SK-N-SH treated with all-trans-retinoic acid at 6 μM for 48 hours (cell line): ENCODE results near the gene BRD7.

Experiments used
- ATAC-seq: fragments of 200-7000 bp; cut with Tn5 transposase; 3 replicates; pipeline ENCODE4 v1.9.1; 2020; ENCODE audit warnings: mild to moderate bottlenecking, moderate library complexity
- ARNTL ChIP-seq: fragments of 450-650 bp; formaldehyde crosslinking; IDR thresholded peaks from 2 replicates; pipeline ENCODE4 v1.5.0; 2020; ENCODE audit warnings: low read depth, mild to moderate bottlenecking, moderate library complexity, borderline replicate concordance
- BACH2 ChIP-seq: fragments of 250-450 bp; sonication (Bioruptor Pico); IDR thresholded peaks from 2 replicates; pipeline ENCODE4 v1.9.0; 2021; ENCODE audit warnings: mild to moderate bottlenecking, borderline replicate concordance
- CSDC2 ChIP-seq: fragments of 250-450 bp; sonication (Bioruptor Pico); IDR thresholded peaks from 2 replicates; pipeline ENCODE4 v1.5.0; 2020; ENCODE audit warnings: mild to moderate bottlenecking, moderate library complexity
- ESRRG ChIP-seq: fragments of 250-450 bp; sonication (Bioruptor Pico); IDR thresholded peaks from 2 replicates; pipeline ENCODE4 v1.6.1; 2021; ENCODE audit warnings: mild to moderate bottlenecking
- GLIS3 ChIP-seq: fragments of 250-450 bp; sonication (Bioruptor Pico); IDR thresholded peaks from 2 replicates; pipeline ENCODE4 v1.5.0; 2020; ENCODE audit warnings: mild to moderate bottlenecking, moderate library complexity
- OSR1 ChIP-seq: fragments of 250-450 bp; sonication (Bioruptor Pico); IDR thresholded peaks from 2 replicates; pipeline ENCODE4 v1.8.0; 2022; ENCODE audit warnings: moderate library complexity, mild to moderate bottlenecking, inconsistent platforms
- POU6F1 ChIP-seq: fragments of 250-450 bp; sonication (Bioruptor Pico); IDR thresholded peaks from 2 replicates; pipeline ENCODE4 v1.8.0; 2021; ENCODE audit warnings: low read depth, mild to moderate bottlenecking, moderate library complexity, borderline replicate concordance
- PPARA ChIP-seq: fragments of 250-450 bp; sonication (Bioruptor Pico); IDR thresholded peaks from 2 replicates; pipeline ENCODE4 v1.5.0; 2020; ENCODE audit warnings: mild to moderate bottlenecking, borderline replicate concordance
- RARB ChIP-seq: fragments of 250-450 bp; sonication (Bioruptor Pico); IDR thresholded peaks from 2 replicates; pipeline ENCODE4 v1.8.0; 2021; ENCODE audit warnings: mild to moderate bottlenecking, moderate library complexity
- SNAI2 ChIP-seq: fragments of 250-450 bp; sonication (Bioruptor Pico); IDR thresholded peaks from 2 replicates; pipeline ENCODE4 v1.5.0; 2020; ENCODE audit warnings: mild to moderate bottlenecking, moderate library complexity
- TCF4 ChIP-seq: fragments of 250-450 bp; sonication (Bioruptor Pico); IDR thresholded peaks from 2 replicates; pipeline ENCODE4 v1.8.0; 2021; ENCODE audit warnings: mild to moderate bottlenecking, moderate library complexity, borderline replicate concordance
- TOX ChIP-seq: fragments of 250-450 bp; sonication (Bioruptor Pico); IDR thresholded peaks from 2 replicates; pipeline ENCODE4 v1.8.0; 2021; ENCODE audit warnings: mild to moderate bottlenecking, moderate library complexity, borderline replicate concordance
- TSHZ2 ChIP-seq: fragments of 250-450 bp; sonication (Bioruptor Pico); IDR thresholded peaks from 2 replicates; pipeline ENCODE4 v1.5.0; 2020; ENCODE audit warnings: mild to moderate bottlenecking, moderate library complexity
- ZC3H10 ChIP-seq: fragments of 250-450 bp; sonication (Bioruptor Pico); IDR thresholded peaks from 2 replicates; pipeline ENCODE4 v1.5.1; 2021; ENCODE audit warnings: mild to moderate bottlenecking, moderate library complexity
- ZFP3 ChIP-seq: fragments of 250-450 bp; sonication (Bioruptor Pico); IDR thresholded peaks from 2 replicates; pipeline ENCODE4 v1.5.0; 2020; ENCODE audit warnings: mild to moderate bottlenecking, moderate library complexity
- ZFP30 ChIP-seq: fragments of 450-650 bp; formaldehyde crosslinking; IDR thresholded peaks from 2 replicates; pipeline ENCODE4 v1.5.0; 2022; ENCODE audit warnings: mild to moderate bottlenecking, moderate library complexity
- ZNF565 ChIP-seq: fragments of 450-650 bp; formaldehyde crosslinking; conservative IDR thresholded peaks from 2 replicates; pipeline ENCODE4 v1.5.0; 2020; ENCODE audit warnings: low read depth, mild to moderate bottlenecking, moderate library complexity
- ZNF70 ChIP-seq: fragments of 450-650 bp; formaldehyde crosslinking; IDR thresholded peaks from 2 replicates; pipeline ENCODE4 v1.5.0; 2020; ENCODE audit warnings: mild to moderate bottlenecking, moderate library complexity
- ZNF8 ChIP-seq: fragments of 450-650 bp; formaldehyde crosslinking; IDR thresholded peaks from 2 replicates; pipeline ENCODE4 v1.5.0; 2020; ENCODE audit warnings: mild to moderate bottlenecking, moderate library complexity
- TF ChIP-seq, protein P1 (sequence below): fragments of 250-450 bp; sonication (Bioruptor Pico); IDR thresholded peaks from 2 replicates; pipeline ENCODE4 v1.5.1; 2021; ENCODE audit warnings: mild to moderate bottlenecking, moderate library complexity
- TF ChIP-seq, protein P2 (sequence below): fragments of 250-450 bp; sonication (Bioruptor Pico); IDR thresholded peaks from 2 replicates; pipeline ENCODE4 v1.5.1; 2020; ENCODE audit warnings: low read depth, mild to moderate bottlenecking, moderate library complexity

The BRD7 gene

GRCh38 chr16:50288026-50288425 is 80.8 kb downstream of the BRD7 start (continued):
- TF ChIP-seq BACH2 = no peak
- no peak for TF ChIP-seq PPARA (CRISPR knock-in tag)
- TF ChIP-seq ZFP3 (CRISPR knock-in tag) = no peak
- no peak for TF ChIP-seq OSR1 (CRISPR knock-in tag)
- TF ChIP-seq ZFP30 = no peak
- TF ChIP-seq ZNF565 (CRISPR knock-in tag) = no peak

- TF ChIP-seq ZNF565 (CRISPR knock-in tag) = no peak
- no peak for TF ChIP-seq ESRRG (CRISPR knock-in tag)
- no peak for TF ChIP-seq ZNF8 (CRISPR knock-in tag)
- TF ChIP-seq BACH2 = no peak
- TF ChIP-seq CSDC2 (CRISPR knock-in tag) = no peak
- no peak for TF ChIP-seq SNAI2
- no peak for TF ChIP-seq ZFP30
- no peak for TF ChIP-seq TOX (CRISPR knock-in tag)
- no peak for TF ChIP-seq ARNTL (CRISPR knock-in tag)
- TF ChIP-seq, protein P1, sequence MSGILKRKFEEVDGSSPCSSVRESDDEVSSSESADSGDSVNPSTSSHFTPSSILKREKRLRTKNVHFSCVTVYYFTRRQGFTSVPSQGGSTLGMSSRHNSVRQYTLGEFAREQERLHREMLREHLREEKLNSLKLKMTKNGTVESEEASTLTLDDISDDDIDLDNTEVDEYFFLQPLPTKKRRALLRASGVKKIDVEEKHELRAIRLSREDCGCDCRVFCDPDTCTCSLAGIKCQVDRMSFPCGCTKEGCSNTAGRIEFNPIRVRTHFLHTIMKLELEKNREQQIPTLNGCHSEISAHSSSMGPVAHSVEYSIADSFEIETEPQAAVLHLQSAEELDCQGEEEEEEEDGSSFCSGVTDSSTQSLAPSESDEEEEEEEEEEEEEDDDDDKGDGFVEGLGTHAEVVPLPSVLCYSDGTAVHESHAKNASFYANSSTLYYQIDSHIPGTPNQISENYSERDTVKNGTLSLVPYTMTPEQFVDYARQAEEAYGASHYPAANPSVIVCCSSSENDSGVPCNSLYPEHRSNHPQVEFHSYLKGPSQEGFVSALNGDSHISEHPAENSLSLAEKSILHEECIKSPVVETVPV = no peak
- TF ChIP-seq TSHZ2 (CRISPR knock-in tag) = no peak
- TF ChIP-seq OSR1 (CRISPR knock-in tag) = no peak
- no peak for TF ChIP-seq TCF4 (CRISPR knock-in tag)
- TF ChIP-seq PPARA (CRISPR knock-in tag) = no peak
- no peak for TF ChIP-seq POU6F1
- TF ChIP-seq ZFP3 (CRISPR knock-in tag) = no peak
- TF ChIP-seq, protein P2, sequence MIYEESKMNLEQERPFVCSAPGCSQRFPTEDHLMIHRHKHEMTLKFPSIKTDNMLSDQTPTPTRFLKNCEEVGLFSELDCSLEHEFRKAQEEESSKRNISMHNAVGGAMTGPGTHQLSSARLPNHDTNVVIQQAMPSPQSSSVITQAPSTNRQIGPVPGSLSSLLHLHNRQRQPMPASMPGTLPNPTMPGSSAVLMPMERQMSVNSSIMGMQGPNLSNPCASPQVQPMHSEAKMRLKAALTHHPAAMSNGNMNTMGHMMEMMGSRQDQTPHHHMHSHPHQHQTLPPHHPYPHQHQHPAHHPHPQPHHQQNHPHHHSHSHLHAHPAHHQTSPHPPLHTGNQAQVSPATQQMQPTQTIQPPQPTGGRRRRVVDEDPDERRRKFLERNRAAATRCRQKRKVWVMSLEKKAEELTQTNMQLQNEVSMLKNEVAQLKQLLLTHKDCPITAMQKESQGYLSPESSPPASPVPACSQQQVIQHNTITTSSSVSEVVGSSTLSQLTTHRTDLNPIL (CRISPR knock-in tag) = no peak
- TF ChIP-seq ZC3H10 (CRISPR knock-in tag) = no peak
- no peak for TF ChIP-seq GLIS3
- TF ChIP-seq, all 23 proteins: peak for 0
- ATAC-seq = no peak
These were observed 82.1 kb downstream of the BRD7 start for GRCh38 chr16:50286681-50287080.

DNA sequence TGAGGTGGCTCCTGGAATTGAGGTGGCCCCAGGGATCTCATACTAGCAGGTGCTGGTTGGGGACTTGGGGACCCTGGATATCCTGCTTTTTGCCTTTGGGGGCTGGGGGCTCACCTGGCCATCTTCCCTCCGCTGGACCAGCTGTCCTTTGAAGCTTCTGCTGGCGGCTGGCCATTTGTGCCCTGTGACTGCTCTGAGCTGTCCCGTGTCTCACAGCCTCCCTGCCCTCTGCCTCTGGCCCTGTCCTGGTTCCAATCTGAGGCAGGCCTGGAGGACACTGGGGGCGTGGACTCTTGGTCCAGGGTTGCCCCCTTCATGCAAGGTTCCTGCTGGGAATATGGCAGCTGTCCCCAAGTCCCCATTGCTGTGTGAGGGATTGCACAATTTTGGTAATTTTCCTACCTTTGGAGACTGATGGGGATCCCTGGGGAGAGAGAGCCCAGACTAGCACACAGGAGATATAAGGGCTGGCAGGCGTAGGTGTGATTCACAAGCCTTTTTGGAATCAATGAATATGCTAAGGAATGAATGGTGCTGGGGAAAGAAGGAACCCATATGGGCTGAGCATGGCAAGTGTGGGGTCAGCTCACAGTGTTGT is 83.3 kb downstream of the BRD7 start:
- ATAC-seq = no peak
- TF ChIP-seq ZFP30 (no peak), RARB (no peak), PPARA (CRISPR knock-in tag) (no peak), ZC3H10 (CRISPR knock-in tag) (no peak), CSDC2 (CRISPR knock-in tag) (no peak), SNAI2 (no peak), ZNF8 (CRISPR knock-in tag) (no peak), BACH2 (no peak), TCF4 (CRISPR knock-in tag) (no peak), POU6F1 (no peak), ZNF565 (CRISPR knock-in tag) (no peak), ZNF70 (CRISPR knock-in tag) (no peak)
- TF ChIP-seq, protein P2 (CRISPR knock-in tag) = no peak
- TF ChIP-seq, protein P1 = no peak
- TF ChIP-seq, all 23 proteins: peak for 0
